CD4-positive, alpha-beta T cell treated with Interleukin-12 subunit alpha and Interleukin-12 subunit beta, for 1 hour (primary cell): ENCODE measurements around the gene CDH13.

ENCODE experiments used
- DNase-seq: peaks from one replicate; pipeline ENCODE4 v3.0.0-alpha.2; 2020

CDH13 gene

GRCh38 chr16:83542491-83542890, 915.7 kb downstream of the CDH13 start:
- DNase-seq = no peak

- no peak for DNase-seq
These were observed 922.8 kb downstream of the CDH13 start for GRCh38 chr16:83549316-83550182.

- no peak for DNase-seq
These were observed 923.4 kb downstream of the CDH13 start for GRCh38 chr16:83550183-83550569.

- DNase-seq = no peak
These were observed 925.5 kb downstream of the CDH13 start for GRCh38 chr16:83552228-83552627.

- no peak for DNase-seq
These were observed 926.2 kb downstream of the CDH13 start for GRCh38 chr16:83552930-83553329.

- DNase-seq = no peak
These were observed 927.3 kb downstream of the CDH13 start for GRCh38 chr16:83554096-83554495.

- no peak for DNase-seq
These were observed 927.8 kb downstream of the CDH13 start for GRCh38 chr16:83554540-83554939.

GRCh38 chr16:83561876-83562275, 935.1 kb downstream of the CDH13 start:
- DNase-seq = no peak

- DNase-seq = no peak
These were observed 941.6 kb downstream of the CDH13 start for GRCh38 chr16:83568345-83568744.

- no peak for DNase-seq
These were observed 947.6 kb downstream of the CDH13 start for GRCh38 chr16:83574388-83574787.

GRCh38 chr16:83577078-83577745, 950.4 kb downstream of the CDH13 start:
- no peak for DNase-seq

GRCh38 chr16:83578171-83578570, 951.4 kb downstream of the CDH13 start:
- no peak for DNase-seq

- no peak for DNase-seq
These were observed 952.3 kb downstream of the CDH13 start for GRCh38 chr16:83579027-83579426.

GRCh38 chr16:83579436-83579835, 952.7 kb downstream of the CDH13 start:
- no peak for DNase-seq

GRCh38 chr16:83581082-83581481, 954.3 kb downstream of the CDH13 start:
- no peak for DNase-seq

GRCh38 chr16:83581994-83582747, 955.4 kb downstream of the CDH13 start:
- DNase-seq = no peak

GRCh38 chr16:83586036-83586435, 959.3 kb downstream of the CDH13 start:
- DNase-seq = no peak

- no peak for DNase-seq
These were observed 959.9 kb downstream of the CDH13 start for GRCh38 chr16:83586461-83587200.

GRCh38 chr16:83587201-83587600, 960.4 kb downstream of the CDH13 start:
- no peak for DNase-seq

GRCh38 chr16:83588070-83588469, 961.3 kb downstream of the CDH13 start:
- DNase-seq = no peak

- DNase-seq = no peak
These were observed 962.8 kb downstream of the CDH13 start for GRCh38 chr16:83589576-83589975.

GRCh38 chr16:83592778-83593177, 966.0 kb downstream of the CDH13 start:
- no peak for DNase-seq
